GM21447 (cell line): ENCODE measurements around the gene GPS2.

Experiments
- ATAC-seq: cut with Tn5 transposase; IDR thresholded peaks from one replicate; pipeline ENCODE4 v1.9.1; 2021; ENCODE audit not compliant: unreplicated experiment

The GPS2 gene

DNA sequence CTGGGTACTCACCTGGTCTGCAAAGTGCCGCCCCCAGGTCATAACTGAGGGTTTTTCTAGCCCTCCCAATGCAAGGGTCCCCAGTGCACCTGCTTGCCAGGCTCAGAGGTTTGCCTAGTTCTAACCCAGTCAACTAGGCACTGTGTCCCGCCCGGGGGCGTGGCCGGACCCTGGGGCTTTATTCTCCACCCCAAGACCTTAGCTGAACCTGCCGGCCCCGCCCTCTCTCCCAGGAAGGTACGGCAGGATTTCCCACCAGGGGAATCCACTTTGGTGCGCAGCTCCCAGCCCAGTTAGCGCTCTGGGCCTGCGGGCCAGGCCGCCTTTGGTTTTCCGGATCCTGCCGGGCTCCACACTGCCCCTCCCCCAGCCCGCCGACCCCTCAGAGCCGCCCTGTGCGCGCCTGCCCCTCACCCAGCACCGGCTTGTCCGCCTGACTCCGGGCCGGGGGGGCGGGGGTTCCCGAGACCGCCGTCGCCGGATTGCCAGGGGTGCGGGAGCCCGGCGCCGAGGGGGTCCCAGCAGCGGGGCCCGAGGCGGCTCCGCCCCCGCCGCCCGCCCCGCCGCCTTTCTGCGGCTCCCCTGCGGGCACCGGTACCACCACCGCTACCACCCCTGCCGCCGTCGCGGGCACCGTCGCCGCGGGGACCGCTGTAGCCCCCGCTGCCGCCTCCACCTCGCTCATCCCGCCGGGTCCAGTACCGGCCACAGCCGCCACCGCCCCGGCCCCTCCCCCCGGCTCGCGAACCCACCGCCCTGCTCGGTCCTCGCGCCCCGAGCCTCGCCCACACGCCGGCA is 21.1 kb downstream of the GPS2 start:
- no peak for ATAC-seq

DNA sequence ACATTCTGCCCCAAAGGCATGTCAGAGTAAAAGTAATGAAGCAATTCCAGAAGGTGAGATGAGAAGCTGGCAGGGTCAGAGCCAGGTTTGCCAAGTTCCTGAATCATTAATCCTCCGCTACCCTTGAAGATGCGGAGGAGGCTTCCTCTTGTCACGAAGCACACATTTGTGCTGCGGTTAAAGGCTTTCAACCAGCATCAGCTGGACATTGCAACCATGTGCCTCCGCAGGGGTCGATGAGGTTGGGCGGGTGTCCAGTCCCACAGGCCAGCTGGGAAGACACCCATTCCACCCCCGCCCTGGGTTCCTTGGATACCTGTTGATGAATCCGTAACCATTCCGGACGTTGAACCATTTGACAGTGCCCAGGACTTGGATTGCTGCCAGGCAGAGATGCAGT is 22.0 kb downstream of the GPS2 start:
- no peak for ATAC-seq

- ATAC-seq: no peak
These were observed 22.4 kb downstream of the GPS2 start for GRCh38 chr17:7292729-7293128.

GRCh38 chr17:7292194-7292593 is 23.0 kb downstream of the GPS2 start:
- no peak for ATAC-seq

DNA sequence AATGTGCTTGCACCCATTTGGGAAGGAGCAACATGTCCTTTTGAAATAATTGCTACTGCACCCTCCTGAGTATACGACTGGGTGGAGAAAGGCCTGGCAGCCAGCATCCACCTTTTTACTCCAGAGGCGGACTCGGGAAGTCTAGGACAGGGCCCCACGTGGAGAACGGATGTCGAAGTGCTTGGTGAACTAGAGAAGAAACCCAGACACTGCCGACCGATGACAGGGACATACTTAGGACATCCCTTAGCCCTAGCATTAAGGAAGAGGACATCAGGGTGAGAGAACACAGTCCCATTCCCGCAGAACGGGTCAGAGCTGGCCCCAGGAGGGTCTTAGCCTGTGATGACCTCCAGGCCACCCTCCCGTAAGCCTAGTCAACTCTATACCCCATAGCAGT is 24.5 kb downstream of the GPS2 start:
- no peak for ATAC-seq

DNA sequence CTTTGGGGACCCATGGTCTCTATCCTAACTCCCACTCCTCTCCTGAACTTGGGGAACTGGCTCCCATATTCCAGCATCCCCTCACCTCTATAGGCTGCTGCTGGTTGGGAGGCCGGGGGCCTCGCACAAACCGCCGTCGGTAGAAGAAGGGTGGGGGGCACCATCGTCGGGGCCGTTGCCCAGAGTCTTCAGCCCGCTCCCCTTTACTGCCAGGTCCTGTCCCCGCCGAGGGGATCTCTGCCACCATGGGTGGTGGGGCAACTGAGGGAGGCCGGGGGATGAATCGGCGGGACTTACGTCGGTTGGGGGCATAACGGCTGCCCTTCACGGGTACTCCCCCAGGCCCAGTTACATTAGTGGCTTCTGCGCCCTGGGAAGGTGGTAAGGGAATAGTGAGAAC is 25.0 kb downstream of the GPS2 start:
- ATAC-seq: no peak

GRCh38 chr17:7289256-7290032 is 25.7 kb downstream of the GPS2 start:
- no peak for ATAC-seq

- ATAC-seq: no peak
These were observed 29.5 kb downstream of the GPS2 start for GRCh38 chr17:7285679-7286078.

- no peak for ATAC-seq
These were observed 30.2 kb downstream of the GPS2 start for GRCh38 chr17:7284911-7285310.

DNA sequence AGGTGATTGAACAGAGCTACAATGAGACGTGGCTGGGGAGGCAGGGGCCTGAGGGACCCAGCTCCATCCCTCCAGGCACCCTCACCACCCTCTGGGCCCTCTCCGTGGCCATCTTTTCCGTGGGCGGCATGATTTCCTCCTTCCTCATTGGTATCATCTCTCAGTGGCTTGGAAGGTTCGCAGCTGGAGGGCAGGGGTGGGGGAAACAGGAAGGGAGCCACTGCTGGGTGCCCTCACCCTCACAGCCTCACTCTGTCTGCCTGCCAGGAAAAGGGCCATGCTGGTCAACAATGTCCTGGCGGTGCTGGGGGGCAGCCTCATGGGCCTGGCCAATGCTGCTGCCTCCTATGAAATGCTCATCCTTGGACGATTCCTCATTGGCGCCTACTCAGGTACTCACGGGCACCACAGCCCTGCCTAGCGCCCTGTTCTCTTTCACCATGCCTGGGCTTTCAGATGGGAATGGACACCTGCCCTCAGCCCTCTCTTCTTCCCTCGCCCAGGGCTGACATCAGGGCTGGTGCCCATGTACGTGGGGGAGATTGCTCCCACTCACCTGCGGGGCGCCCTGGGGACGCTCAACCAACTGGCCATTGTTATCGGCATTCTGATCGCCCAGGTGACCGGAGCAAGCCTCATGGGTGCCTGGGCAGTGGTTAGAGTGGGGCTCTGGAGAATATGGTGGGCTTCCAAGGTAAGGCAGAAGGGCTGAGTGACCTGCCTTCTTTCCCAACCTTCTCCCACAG is 31.5 kb downstream of the GPS2 start:
- ATAC-seq: no peak

GRCh38 chr17:7282752-7283321 is 32.3 kb downstream of the GPS2 start:
- ATAC-seq: no peak

GRCh38 chr17:7281953-7282751 is 33.0 kb downstream of the GPS2 start:
- no peak for ATAC-seq

- peak; percentile 52 for ATAC-seq
These were observed 33.8 kb downstream of the GPS2 start, which contains the start of gene SLC2A4 for GRCh38 chr17:7281074-7281952. Gene SLC2A4, plus strand, starts transcription at chr17:7281718. Its CDS starts 217 bp downstream, at chr17:7281935.

DNA sequence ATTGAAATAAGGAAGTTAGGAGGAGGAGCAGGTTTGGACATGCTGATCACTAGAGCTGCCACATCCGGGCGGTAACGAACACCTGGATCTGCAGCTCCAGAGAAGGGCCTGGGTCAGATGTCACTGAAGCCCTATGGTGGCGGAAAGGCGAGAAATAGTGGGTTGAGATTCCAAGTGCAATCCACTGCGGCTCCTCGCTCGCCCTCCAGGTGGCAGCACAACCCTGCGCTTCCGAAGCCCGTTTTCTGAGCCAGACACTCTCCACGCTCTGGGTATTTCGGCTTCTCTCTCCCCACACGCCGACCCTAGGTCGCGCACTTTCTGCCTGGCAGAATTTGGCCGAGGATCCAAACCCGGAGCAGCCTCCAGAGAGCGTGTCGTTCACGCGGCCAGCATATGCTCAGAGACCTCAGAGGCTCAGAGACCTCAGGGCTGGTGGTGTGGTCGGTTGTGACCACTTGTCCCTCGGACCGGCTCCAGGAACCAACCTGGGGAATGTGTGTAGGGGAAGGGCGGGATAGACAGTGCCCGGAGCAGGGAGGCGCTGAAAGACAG is 34.6 kb downstream of the GPS2 start:
- ATAC-seq: peak; percentile 57

DNA sequence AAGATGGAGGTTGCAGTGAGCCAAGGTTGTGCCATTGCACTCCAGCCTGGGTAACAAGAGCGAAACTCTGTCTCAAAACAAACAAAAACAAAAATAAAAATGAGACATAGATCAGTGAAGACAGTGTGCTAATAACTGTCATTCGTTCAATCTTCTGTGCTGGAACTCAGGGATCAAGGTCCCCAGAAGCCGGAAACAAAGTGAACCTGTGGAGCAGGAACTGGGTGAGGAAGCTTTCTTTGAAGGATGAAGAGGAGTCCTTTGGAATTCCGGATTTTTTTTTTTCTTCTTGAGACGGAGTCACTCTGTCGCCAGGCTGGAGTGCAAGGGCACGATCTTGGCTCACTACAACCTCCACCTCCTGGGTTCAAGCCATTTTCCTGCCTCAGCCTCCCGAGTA is 35.7 kb downstream of the GPS2 start:
- no peak for ATAC-seq

- ATAC-seq: no peak
These were observed 48.4 kb downstream of the GPS2 start for GRCh38 chr17:7266784-7267183.

DNA sequence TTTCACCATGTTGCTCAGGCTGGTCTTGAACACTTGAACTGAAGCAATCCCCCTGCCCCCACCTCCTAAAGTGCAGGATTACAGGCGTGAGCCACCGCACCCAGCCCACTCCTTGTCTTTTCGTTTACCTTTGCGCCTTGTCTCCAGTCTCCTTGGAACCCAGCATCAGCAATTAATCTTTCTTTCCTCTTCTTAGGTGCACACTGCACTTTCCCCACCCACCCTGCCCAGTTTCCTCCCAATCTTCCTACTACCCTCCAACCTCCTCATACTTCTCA is 51.4 kb downstream of the GPS2 start:
- ATAC-seq: no peak

- ATAC-seq: no peak
These were observed 52.0 kb downstream of the GPS2 start for GRCh38 chr17:7262935-7263800.
